ENCODE measurements around the gene MAP3K20.

Gene MAP3K20

GRCh38 chr2:173175222-173175621 is 99.6 kb downstream of the MAP3K20 start:
- Histone ChIP-seq H3K4me3 (ENCODE audit: low read length) (no peak overlapping the region), H4K20me1 (ENCODE audit: insufficient read depth, low read length) (no peaks in the 10 kb centered on the region), H2AFZ (ENCODE audit: low read depth, low read length) (no peak overlapping the region), H3K9me3 (ENCODE audit: insufficient read depth, low read length) (no peaks in the 10 kb centered on the region), H3K27ac (ENCODE audit: low read length) (no peak overlapping the region), H3K79me2 (ENCODE audit: low read length) (no peaks in the 10 kb centered on the region), H3K4me1 (ENCODE audit: low read length) (no peaks in the 10 kb centered on the region), H3K9ac (ENCODE audit: low read length) (no peak overlapping the region), H3K4me2 (ENCODE audit: low read length) (no peak overlapping the region), H3K27me3 (ENCODE audit: low read depth, low read length) (no peaks in the 10 kb centered on the region), H3K36me3 (replicated peaks; ENCODE audit: low read depth, low read length) (no peaks in the 10 kb centered on the region)
- TF ChIP-seq, protein P1, sequence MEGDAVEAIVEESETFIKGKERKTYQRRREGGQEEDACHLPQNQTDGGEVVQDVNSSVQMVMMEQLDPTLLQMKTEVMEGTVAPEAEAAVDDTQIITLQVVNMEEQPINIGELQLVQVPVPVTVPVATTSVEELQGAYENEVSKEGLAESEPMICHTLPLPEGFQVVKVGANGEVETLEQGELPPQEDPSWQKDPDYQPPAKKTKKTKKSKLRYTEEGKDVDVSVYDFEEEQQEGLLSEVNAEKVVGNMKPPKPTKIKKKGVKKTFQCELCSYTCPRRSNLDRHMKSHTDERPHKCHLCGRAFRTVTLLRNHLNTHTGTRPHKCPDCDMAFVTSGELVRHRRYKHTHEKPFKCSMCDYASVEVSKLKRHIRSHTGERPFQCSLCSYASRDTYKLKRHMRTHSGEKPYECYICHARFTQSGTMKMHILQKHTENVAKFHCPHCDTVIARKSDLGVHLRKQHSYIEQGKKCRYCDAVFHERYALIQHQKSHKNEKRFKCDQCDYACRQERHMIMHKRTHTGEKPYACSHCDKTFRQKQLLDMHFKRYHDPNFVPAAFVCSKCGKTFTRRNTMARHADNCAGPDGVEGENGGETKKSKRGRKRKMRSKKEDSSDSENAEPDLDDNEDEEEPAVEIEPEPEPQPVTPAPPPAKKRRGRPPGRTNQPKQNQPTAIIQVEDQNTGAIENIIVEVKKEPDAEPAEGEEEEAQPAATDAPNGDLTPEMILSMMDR (IDR thresholded peaks at IDR 0.05; ENCODE audit: low read depth, low read length), result no peak
- TF ChIP-seq EZH2phosphoT487 (IDR thresholded peaks at IDR 0.05; ENCODE audit: low read depth), result no peak

DNA sequence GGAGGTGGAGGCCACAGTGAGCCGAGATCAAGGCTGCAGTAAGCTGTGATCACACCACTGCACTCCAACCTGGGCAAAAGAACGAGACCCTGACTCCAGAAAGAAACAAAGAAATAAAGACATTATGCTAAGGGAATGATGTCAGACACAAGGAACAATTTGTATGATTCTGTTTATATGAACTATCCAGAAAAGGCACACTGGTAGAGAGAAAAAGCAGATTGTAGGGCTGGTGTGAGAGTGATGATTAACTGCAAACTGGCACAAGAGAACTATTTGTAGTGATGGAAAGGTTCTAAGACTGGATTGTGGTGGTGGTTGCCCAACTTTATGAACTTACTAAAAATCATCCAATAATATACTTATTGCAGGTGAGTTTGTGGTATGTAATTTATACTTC is 106.3 kb downstream of the MAP3K20 start:
- no peak overlapping the region for H3K27ac ChIP-seq (ENCODE audit: low read length)
- TF ChIP-seq, protein P1 (IDR thresholded peaks at IDR 0.05; ENCODE audit: low read depth, low read length), result no peak
- no peak for TF ChIP-seq EZH2phosphoT487 (IDR thresholded peaks at IDR 0.05; ENCODE audit: low read depth)
- H3K27me3 ChIP-seq (ENCODE audit: low read depth, low read length), result no peaks in the 10 kb centered on the region
- no peak overlapping the region for H3K4me2 ChIP-seq (ENCODE audit: low read length)
- H3K79me2 ChIP-seq (ENCODE audit: low read length), result no peaks in the 10 kb centered on the region
- no peaks in the 10 kb centered on the region for H3K36me3 ChIP-seq (replicated peaks; ENCODE audit: low read depth, low read length)
- H3K9ac ChIP-seq (ENCODE audit: low read length), result no peak overlapping the region
- H2AFZ ChIP-seq (ENCODE audit: low read depth, low read length), result no peak overlapping the region
- no peak overlapping the region for H3K4me3 ChIP-seq (ENCODE audit: low read length)
- no peaks in the 10 kb centered on the region for H4K20me1 ChIP-seq (ENCODE audit: insufficient read depth, low read length)
- H3K4me1 ChIP-seq (ENCODE audit: low read length), result no peaks in the 10 kb centered on the region
- no peaks in the 10 kb centered on the region for H3K9me3 ChIP-seq (ENCODE audit: insufficient read depth, low read length)

GRCh38 chr2:173184031-173185004 is 108.7 kb downstream of the MAP3K20 start:
- Histone ChIP-seq H3K27ac (ENCODE audit: low read length) (no peak overlapping the region), H3K27me3 (ENCODE audit: low read depth, low read length) (no peaks in the 10 kb centered on the region), H3K9ac (ENCODE audit: low read length) (no peak overlapping the region), H3K36me3 (replicated peaks; ENCODE audit: low read depth, low read length) (no peaks in the 10 kb centered on the region), H3K79me2 (ENCODE audit: low read length) (no peaks in the 10 kb centered on the region), H2AFZ (ENCODE audit: low read depth, low read length) (no peak overlapping the region), H4K20me1 (ENCODE audit: insufficient read depth, low read length) (no peaks in the 10 kb centered on the region), H3K9me3 (ENCODE audit: insufficient read depth, low read length) (no peaks in the 10 kb centered on the region), H3K4me3 (ENCODE audit: low read length) (no peak overlapping the region), H3K4me1 (ENCODE audit: low read length) (no peaks in the 10 kb centered on the region), H3K4me2 (ENCODE audit: low read length) (no peak overlapping the region)
- TF ChIP-seq EZH2phosphoT487 (IDR thresholded peaks at IDR 0.05; ENCODE audit: low read depth), result no peak
- TF ChIP-seq, protein P1 (IDR thresholded peaks at IDR 0.05; ENCODE audit: low read depth, low read length), result no peak

- Histone ChIP-seq H2AFZ (ENCODE audit: low read depth, low read length) (no peak overlapping the region), H3K79me2 (ENCODE audit: low read length) (no peaks in the 10 kb centered on the region), H3K9me3 (ENCODE audit: insufficient read depth, low read length) (no peaks in the 10 kb centered on the region), H3K4me1 (ENCODE audit: low read length) (no peaks in the 10 kb centered on the region), H3K9ac (ENCODE audit: low read length) (no peak overlapping the region), H3K27me3 (ENCODE audit: low read depth, low read length) (no peaks in the 10 kb centered on the region), H3K4me3 (ENCODE audit: low read length) (no peak overlapping the region), H3K27ac (ENCODE audit: low read length) (no peak overlapping the region), H4K20me1 (ENCODE audit: insufficient read depth, low read length) (no peaks in the 10 kb centered on the region), H3K4me2 (ENCODE audit: low read length) (no peak overlapping the region), H3K36me3 (replicated peaks; ENCODE audit: low read depth, low read length) (no peaks in the 10 kb centered on the region)
- TF ChIP-seq, protein P1 (IDR thresholded peaks at IDR 0.05; ENCODE audit: low read depth, low read length), result no peak
- no peak for TF ChIP-seq EZH2phosphoT487 (IDR thresholded peaks at IDR 0.05; ENCODE audit: low read depth)
Observed at GRCh38 chr2:173185437-173185836, 109.8 kb downstream of the MAP3K20 start.
